HepG2 (cell line): ENCODE measurements around the gene CLDN4. TPM values are rescaled to one million over a fixed set of nuclear protein-coding genes. Genes with fewer than 3 reads are reported as not detected.

Source experiments
- AFF4 ChIP-seq: sonication (generic); formaldehyde crosslinking; IDR thresholded peaks from 2 replicates; pipeline ENCODE4 v1.4.0; 2020; ENCODE audit warnings: missing genetic modification reagents
- EP300 ChIP-seq, 3 experiments: sonication (generic) in 1 of 3; formaldehyde crosslinking in 1 of 3; IDR thresholded peaks; 2 replicates each; pipeline versions ENCODE4 v1.5.1 to v1.6.1; 2011 to 2020; ENCODE audit warnings: low read depth in 2 of 3, low read length in 2 of 3, borderline replicate concordance in 1 of 3, improper control_type of control experiment in 1 of 3, mild to moderate bottlenecking in 1 of 3, missing genetic modification reagents in 1 of 3, moderate library complexity in 1 of 3
- NR2C2 ChIP-seq: sonication (generic); formaldehyde crosslinking; IDR thresholded peaks from 2 replicates; pipeline ENCODE4 v1.4.0; 2020; ENCODE audit warnings: missing genetic modification reagents, mild to moderate bottlenecking, moderate library complexity, borderline replicate concordance
- SIX4 ChIP-seq: sonication (generic); formaldehyde crosslinking; IDR thresholded peaks from 2 replicates; pipeline ENCODE4 v1.4.0; 2020; ENCODE audit warnings: missing genetic modification reagents
- UBTF ChIP-seq: sonication (generic); formaldehyde crosslinking; IDR thresholded peaks from 2 replicates; pipeline ENCODE4 v1.4.0; 2020; ENCODE audit warnings: mild to moderate bottlenecking, missing genetic modification reagents
- ZEB1 ChIP-seq: IDR thresholded peaks from 2 replicates; pipeline ENCODE4 v1.6.1; 2012; ENCODE audit warnings: mild to moderate bottlenecking, low read depth, inconsistent platforms; ENCODE audit not compliant: insufficient replicate concordance
- ZFX ChIP-seq: sonication (generic); formaldehyde crosslinking; IDR thresholded peaks from 2 replicates; pipeline ENCODE4 v1.4.0; 2020; ENCODE audit warnings: mild to moderate bottlenecking, low read depth, missing genetic modification reagents, moderate library complexity
- ZNF136 ChIP-seq: sonication (generic); formaldehyde crosslinking; IDR thresholded peaks from 2 replicates; pipeline ENCODE4 v1.8.1; 2022; ENCODE audit warnings: low read depth, mild to moderate bottlenecking, moderate library complexity, missing genetic modification reagents
- ZNF564 ChIP-seq: sonication (generic); formaldehyde crosslinking; IDR thresholded peaks from 2 replicates; pipeline ENCODE4 v1.8.1; 2023; ENCODE audit warnings: mild to moderate bottlenecking, missing genetic modification reagents
- ZNF616 ChIP-seq: sonication (generic); formaldehyde crosslinking; IDR thresholded peaks from 2 replicates; pipeline ENCODE4 v1.5.0; 2020; ENCODE audit warnings: low read depth, mild to moderate bottlenecking, missing genetic modification reagents
- ZNF746 ChIP-seq: sonication (generic); formaldehyde crosslinking; IDR thresholded peaks from 2 replicates; pipeline ENCODE4 v1.8.0; 2022; ENCODE audit warnings: mild to moderate bottlenecking, missing genetic modification reagents
- ZNF781 ChIP-seq: sonication (generic); formaldehyde crosslinking; IDR thresholded peaks from 2 replicates; pipeline ENCODE4 v1.5.1; 2020; ENCODE audit warnings: borderline replicate concordance, mild to moderate bottlenecking, missing genetic modification reagents; ENCODE audit errors: not compliant biosample characterization
- ZNF891 ChIP-seq: sonication (generic); formaldehyde crosslinking; IDR thresholded peaks from 2 replicates; pipeline ENCODE4 v1.5.0; 2020; ENCODE audit warnings: mild to moderate bottlenecking, missing genetic modification reagents
- polyA plus RNA-seq, 8 experiments: library from polyadenylated mRNA; depleted of rRNA in 3 of 8; stranded (reverse) in 7 of 8; unstranded in 1 of 8; fragments of >200 nt; fragmentation: Illumina TruSeq in 4 of 8; extraction: Trizol in 4 of 8; gene quantifications; 2 replicates each; pipeline versions ENCODE4 v1.2.1 to v1.2.3, GENCODE V29; 2011 to 2016; ENCODE audit warnings: low read depth in 4 of 8, missing spikeins in 1 of 8, mixed read lengths in 1 of 8; ENCODE audit not compliant: insufficient read depth in 1 of 8
- total RNA-seq, 5 experiments: library from RNA; depleted of rRNA; stranded (reverse); fragments of >200 nt; fragmentation: Illumina TruSeq; extraction: Trizol; gene quantifications; 2 replicates each; pipeline ENCODE4 v1.2.3, GENCODE V29; 2016; ENCODE audit warnings: low read depth in 1 of 5

Gene CLDN4
- total and polyA plus RNA-seq, 2 of the 13 experiments (the other 11 are each of a cell fraction or from before 2014, with no cell fraction given): 28.2 to 35.7 TPM

GRCh38 chr7:73871163-73872011 is 40.6 kb downstream of the CLDN4 start (continued):
- TF ChIP-seq UBTF: peak; percentile 22; the same call in 1 of the 2 replicates
- no peak for TF ChIP-seq ZNF746
- TF ChIP-seq EP300 (IDR thresholded peaks at IDR 0.05; ENCODE audit: low read depth in 2 of 2, low read length in 2 of 2): no peak
- no peak for TF ChIP-seq EP300 (CRISPR knock-in tag; IDR thresholded peaks at IDR 0.05; ENCODE audit: borderline replicate concordance)
- no peak for TF ChIP-seq SIX4
- TF ChIP-seq ZNF136 (CRISPR knock-in tag): no peak
- TF ChIP-seq ZEB1: no peak
- TF ChIP-seq ZFX (CRISPR knock-in tag): peak; percentile 48; the same call in 1 of the 2 replicates
- no peak for TF ChIP-seq AFF4
- TF ChIP-seq ZNF564 (CRISPR knock-in tag): no peak
- 0 out of 2 replicates have a peak, but pooled peaks have one; percentile 13 for TF ChIP-seq NR2C2
- no peak for TF ChIP-seq ZNF781 (CRISPR knock-in tag)
- no peak for TF ChIP-seq ZNF616
- no peak for TF ChIP-seq ZNF891 (CRISPR knock-in tag)
